SK-MEL-5 (cell line): Measurements from ENCODE around the gene RCAN2. TPM values are rescaled to one million over a fixed set of nuclear protein-coding genes. Genes with fewer than 3 reads are reported as not detected.

Experiments used
- DNase-seq: peaks from one replicate; pipeline ENCODE4 v3.0.0-alpha.2; 2016; ENCODE audit warnings: low read depth, low spot score
- in situ Hi-C: cut with HindIII; loops from 2 replicates; pipeline ENCODE4 v1.10.0; 2016; ENCODE audit warnings: low sequenced_read_pairs, high pct_unique_total_duplicates, low pct_unique_long_range_greater_than_20kb
- polyA plus RNA-seq, 2 experiments: library from polyadenylated mRNA; depleted of rRNA; stranded (reverse); fragments of >200 nt; gene quantifications; 2 replicates each; pipeline ENCODE4 v1.2.3, GENCODE V29; 2015
- total RNA-seq: library from RNA; depleted of rRNA; stranded (reverse); fragments of >200 nt; shearing (Covaris generic); gene quantifications from 2 replicates; pipeline ENCODE4 v1.2.3, GENCODE V29; 2014; rRNA removed

The RCAN2 gene
- 0.11 TPM in 1 of 2 replicates, not detected in the other for total RNA-seq
- 0.10 TPM in 1 of 2 replicates, not detected in the other for polyA plus RNA-seq (2015; cell fraction: cytosol; rRNA removed)
- polyA plus RNA-seq (2015; cell fraction: nucleus; rRNA removed) = not detected in 2 replicates

- peak; percentile 40 for DNase-seq
- in situ Hi-C loops = no loop called here
Observed at GRCh38 chr6:46491201-46491627, at the start of gene RCAN2. RCAN2 (minus strand) TSS chr6:46491449.

GRCh38 chr6:46539866-46540265, 48.6 kb upstream of the RCAN2 start:
- in situ Hi-C loops = no loop called here
- DNase-seq = no peak

- in situ Hi-C loops = no loop called here
- no peak for DNase-seq
Observed at GRCh38 chr6:46538800-46539480, 47.7 kb upstream of the RCAN2 start.

- in situ Hi-C loops = no loop called here
- DNase-seq = no peak
Observed at GRCh38 chr6:46530896-46531295, 39.6 kb upstream of the RCAN2 start.

- in situ Hi-C loops = no loop called here
- no peak for DNase-seq
Observed at GRCh38 chr6:46528961-46529750, 37.9 kb upstream of the RCAN2 start.

GRCh38 chr6:46526607-46527006, 35.4 kb upstream of the RCAN2 start:
- in situ Hi-C loops = no loop called here
- no peak for DNase-seq

GRCh38 chr6:46525583-46525982, 34.3 kb upstream of the RCAN2 start:
- no peak for DNase-seq
- in situ Hi-C loops = no loop called here

GRCh38 chr6:46521464-46521971, 30.3 kb upstream of the RCAN2 start:
- no peak for DNase-seq

GRCh38 chr6:46517202-46517601, 26.0 kb upstream of the RCAN2 start:
- no peak for DNase-seq
- in situ Hi-C loops = no loop called here

More at GRCh38 chr6:46521464-46521971, 30.3 kb upstream of the RCAN2 start:
- in situ Hi-C loops = no loop called here

DNA sequence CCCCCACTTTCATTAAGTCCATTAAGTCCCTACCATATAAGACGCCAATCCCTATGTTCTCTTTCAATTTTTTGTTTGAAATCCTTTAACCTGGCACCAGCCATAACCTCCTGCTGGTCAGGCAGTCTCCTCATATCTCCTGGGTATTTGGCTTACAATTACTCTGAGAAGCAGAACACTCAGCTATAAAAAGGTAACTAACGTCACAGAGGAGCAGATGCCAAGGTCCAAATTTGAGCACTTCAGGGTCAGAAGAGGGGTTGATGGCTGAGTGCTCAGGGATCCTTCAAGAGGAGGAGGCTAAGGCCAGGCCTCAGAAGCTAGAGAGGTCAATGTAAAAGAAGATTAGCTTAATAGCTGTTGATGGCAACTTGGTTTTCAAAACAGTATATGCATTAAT, 22.3 kb upstream of the RCAN2 start:
- no peak for DNase-seq
- in situ Hi-C loops = no loop called here

- in situ Hi-C loops = no loop called here
Observed at GRCh38 chr6:46511320-46511719, 20.1 kb upstream of the RCAN2 start.

GRCh38 chr6:46510651-46511050, 19.4 kb upstream of the RCAN2 start:
- DNase-seq = peak; percentile 55
- in situ Hi-C loops = no loop called here

More at GRCh38 chr6:46511320-46511719, 20.1 kb upstream of the RCAN2 start:
- DNase-seq = no peak

DNA sequence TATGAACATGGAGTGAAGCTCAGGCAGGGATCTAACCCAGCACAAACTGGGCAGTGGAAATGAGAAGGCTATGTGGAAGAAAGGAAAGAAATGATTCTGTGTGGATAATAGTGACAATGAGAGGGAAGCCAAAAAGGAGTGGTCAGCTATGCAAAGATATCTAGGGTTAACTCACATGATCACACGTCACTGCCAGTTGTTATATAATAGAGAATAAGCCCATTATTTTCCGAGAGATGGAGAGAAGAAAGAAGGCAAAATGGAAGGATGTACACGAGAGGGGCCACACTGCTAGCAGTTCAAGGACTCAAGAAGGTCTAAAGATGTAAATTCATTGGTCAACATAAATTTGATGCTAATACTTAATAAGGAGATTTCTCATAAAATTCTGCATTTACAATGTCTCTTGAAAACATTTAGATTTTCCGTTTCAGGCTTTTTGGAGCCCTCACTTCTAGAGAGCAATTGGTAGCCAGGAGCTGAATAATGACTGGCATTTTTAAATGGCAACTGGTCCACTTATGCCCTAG, 18.8 kb upstream of the RCAN2 start:
- peak; percentile 40 for DNase-seq
- in situ Hi-C loops = no loop called here

DNA sequence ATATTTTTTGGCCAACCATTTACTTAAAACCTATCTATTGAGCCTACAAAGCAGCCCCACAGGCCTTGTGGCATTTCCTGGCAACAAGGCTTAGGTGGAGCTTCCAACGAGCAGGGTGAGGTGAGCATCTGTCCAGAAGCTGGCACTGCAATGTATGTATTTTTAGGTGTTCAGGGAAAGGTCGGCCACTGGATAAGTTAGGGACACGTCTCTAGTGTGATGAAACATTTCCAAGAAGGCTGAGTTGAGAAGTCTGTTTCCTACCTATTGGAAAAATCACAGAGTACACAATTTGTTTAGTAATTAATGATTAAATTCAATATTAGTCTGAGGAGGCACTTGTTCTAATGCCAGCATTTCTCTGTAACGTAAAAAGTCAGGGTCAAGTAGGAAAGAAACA, 17.8 kb upstream of the RCAN2 start:
- DNase-seq = no peak
- in situ Hi-C loops = no loop called here

- in situ Hi-C loops = no loop called here
- no peak for DNase-seq
Observed at GRCh38 chr6:46507426-46507825, 16.2 kb upstream of the RCAN2 start.

DNA sequence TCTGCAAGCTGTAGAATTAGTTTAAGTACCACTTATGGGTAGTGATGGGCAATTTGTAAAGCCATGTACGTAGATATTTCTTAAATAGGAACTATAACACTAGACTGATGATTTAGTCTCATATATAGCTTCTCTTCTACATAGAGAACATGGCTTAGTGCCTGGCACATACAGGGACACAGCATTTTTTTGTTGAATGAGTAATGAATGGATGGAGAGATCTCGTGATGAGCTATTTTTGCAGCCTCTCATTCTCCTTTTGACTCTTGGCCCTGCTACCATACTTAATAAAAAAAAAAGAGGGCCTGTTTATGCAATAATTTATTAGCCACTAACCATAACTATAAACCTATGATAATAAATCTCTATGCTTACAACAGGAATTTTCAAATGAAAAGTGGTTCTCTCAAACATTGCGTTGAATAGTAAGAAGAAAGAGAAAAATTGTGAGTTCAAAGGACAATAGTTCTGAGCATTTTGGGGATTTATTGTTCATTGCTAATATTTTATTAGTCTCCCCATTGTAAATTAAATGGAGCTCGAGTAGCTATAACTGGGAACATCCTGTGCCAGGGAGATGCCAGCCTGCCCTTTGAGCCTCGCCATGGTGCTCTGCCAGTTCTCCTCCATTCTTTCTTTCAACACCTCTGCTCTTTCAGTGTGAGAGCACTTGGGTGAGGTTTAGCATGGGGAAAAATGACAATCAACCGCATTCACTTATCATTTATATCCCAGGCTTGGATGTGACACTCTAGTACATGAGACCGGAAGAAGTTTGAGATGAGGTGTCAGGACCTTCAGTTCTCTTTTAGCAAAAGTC, 14.7 kb upstream of the RCAN2 start:
- in situ Hi-C loops = no loop called here
- no peak for DNase-seq

GRCh38 chr6:46504242-46504641, 13.0 kb upstream of the RCAN2 start:
- in situ Hi-C loops = no loop called here
- DNase-seq = peak; percentile 59
